AG10803 (cell line): ENCODE results near the gene NOTO.
"Not testable (repeated sequence)": the region's sequence is repeated elsewhere in the genome, so short reads cannot be mapped to it uniquely, and the experiment has no call there.

Experiments
- DNase-seq: peaks from one replicate; pipeline ENCODE4 v3.0.0; 2010; ENCODE audit warnings: low read depth
- H3K4me3 ChIP-seq: 2 replicates; pipeline ENCODE4 v1.5.1; 2011; ENCODE audit warnings: mild to moderate bottlenecking, low read length, control low read depth
- CTCF ChIP-seq: conservative IDR thresholded peaks from 2 replicates; pipeline ENCODE4 v1.5.1; 2011; ENCODE audit warnings: mild to moderate bottlenecking, low read length, control low read depth, inconsistent platforms

The NOTO gene

DNA sequence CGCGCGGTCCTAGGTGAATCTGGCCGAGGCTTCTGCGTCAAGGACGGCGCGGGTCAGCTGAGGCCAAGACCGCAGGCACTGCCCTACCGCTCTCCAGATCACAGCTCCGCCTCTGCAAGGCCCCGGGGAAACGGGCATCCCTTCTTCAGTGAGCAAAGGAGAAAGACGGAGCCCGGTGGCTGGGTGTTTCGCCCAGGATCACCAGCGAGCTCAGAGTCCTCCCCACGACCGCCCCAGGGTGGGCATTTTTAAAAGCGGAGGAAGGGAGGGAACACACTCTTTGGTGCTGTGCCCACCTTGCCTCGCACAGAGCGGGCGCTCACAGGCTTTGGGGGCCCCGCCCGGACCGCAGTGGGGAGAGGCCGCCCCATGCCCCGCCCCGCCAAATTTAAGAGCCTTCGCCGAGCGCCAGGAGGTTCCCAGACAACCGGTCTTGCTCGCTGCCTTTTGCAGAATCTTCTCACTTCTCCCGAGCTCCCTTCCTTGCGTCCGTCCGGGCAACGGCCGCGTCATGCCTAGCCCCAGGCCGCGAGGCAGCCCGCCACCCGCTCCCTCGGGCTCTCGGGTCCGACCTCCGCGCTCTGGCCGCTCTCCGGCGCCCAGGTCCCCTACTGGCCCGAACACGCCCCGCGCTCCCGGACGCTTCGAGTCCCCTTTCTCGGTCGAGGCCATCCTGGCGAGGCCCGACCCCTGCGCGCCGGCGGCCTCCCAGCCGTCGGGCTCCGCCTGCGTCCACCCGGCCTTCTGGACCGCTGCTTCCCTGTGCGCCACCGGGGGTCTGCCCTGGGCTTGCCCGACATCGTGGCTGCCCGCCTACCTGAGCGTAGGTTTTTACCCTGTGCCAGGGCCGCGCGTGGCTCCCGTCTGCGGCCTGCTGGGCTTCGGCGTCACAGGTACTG, at the start of gene NOTO:
TSS of gene NOTO (plus strand) at position 419 of the 899 bp plus-strand sequence. CDS start at position 512, 93 bp downstream.
- peak within 1 kb of the TSS; percentile 15 for H3K4me3 ChIP-seq
- DNase-seq = no peak
- TF ChIP-seq CTCF = no peak

DNA sequence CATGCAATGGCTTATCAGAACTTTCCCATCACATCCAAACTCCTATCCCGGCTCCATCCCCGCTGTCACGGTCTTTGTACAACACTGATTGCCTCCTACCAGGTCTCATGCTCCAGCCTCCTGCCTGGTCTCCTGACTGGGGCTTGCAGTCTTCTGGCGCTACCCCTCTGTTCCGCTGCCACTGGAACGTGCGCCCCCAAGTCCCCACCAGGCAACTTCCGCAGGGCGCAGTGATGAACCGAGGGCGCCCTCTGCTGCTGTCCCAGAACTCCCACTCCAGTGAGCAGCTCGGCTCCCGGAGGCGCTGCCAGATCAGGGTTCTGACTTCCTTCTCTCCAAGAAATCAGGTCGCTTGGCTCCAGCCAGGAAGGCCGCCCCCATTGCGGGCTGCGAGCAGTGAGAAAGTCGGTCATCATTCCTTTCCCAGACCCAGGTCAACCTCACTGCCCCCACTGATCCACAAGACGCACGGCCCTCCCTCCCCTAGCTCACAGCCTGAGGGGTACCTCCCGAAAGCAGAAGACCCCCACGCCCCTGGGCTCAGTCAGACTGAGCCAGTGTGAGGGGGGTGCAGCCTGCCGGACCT, 45.7 kb upstream of the NOTO start:
- peak; percentile 80 for TF ChIP-seq CTCF
- peak overlapping the region; percentile 45 for H3K4me3 ChIP-seq
- DNase-seq = peak; percentile 64

- no peak for DNase-seq
- H3K4me3 ChIP-seq = no peak overlapping the region
- TF ChIP-seq CTCF = no peak
These were observed 39.5 kb upstream of the NOTO start for GRCh38 chr2:73162856-73163391.

DNA sequence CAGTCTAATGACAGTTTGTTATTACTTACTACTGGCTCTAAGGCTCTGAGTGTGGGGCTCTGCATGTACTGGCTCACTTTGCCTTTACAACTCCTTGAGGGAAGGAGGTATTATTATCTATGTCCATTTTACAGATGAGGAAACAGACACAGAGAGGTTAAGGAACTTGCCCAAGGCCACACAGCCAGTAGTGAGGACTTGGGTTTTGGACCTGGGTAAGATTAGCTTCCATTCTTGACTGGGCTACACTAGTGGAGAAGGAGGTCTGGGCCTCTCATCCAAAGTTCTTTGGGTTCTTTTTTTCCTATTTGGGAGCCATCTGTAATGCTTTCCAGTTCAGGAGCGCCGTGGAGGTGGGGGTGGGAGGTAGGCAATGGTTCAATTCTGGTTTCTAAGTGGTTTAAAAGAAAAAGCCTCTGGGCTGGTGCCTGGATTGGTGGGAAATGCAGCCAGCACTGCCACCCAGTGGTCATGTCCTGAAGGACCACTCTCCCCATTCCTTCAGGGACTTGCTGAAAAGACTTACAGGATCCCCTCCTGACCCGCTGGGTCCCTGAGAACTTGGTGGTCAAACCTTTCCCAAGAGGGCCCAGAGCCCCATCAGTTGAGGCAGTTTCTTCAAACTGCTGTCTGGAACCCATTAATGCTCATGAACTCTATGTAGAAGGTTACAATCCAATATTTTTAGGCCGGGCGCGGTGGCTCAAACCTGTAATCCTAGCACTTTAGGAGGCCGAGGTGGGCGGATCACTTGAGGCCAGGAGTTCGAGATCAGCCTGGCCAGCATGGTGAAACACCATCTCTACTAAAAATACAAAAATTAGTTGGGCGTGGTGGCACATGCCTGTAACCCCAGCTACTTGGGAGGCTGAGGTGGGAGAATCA, 38.6 kb upstream of the NOTO start:
- TF ChIP-seq CTCF = peak; percentile 91
- peak; percentile 69 for DNase-seq
- H3K4me3 ChIP-seq = no peak overlapping the region

- H3K4me3 ChIP-seq, DNase-seq: not testable (repeated sequence)
These were observed 36.4 kb upstream of the NOTO start for GRCh38 chr2:73165978-73166377.

GRCh38 chr2:73166813-73167212, 35.6 kb upstream of the NOTO start:
- not testable (repeated sequence) for DNase-seq

DNA sequence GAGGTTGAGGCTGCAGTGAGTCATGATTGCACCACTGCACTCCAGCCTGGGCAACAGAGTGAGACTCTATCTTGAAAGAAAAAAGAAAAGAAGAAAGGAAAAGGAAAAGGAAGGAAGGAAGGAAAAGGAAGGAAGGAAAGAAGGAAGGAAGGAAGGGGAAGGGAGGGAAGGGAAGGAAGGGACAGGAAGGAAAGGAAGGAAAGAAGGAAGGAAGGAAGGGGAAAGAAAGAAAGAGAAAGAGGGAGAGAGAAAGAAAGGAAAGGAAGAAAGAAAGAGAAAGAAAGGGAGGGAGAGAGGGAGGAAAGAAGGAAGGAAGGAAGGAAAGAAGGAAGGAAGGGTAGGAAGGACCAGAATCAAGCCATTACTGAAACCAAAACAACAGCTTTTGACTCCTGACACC, 34.0 kb upstream of the NOTO start:
- not testable (repeated sequence) for DNase-seq, H3K4me3 ChIP-seq

More at GRCh38 chr2:73166813-73167212, 35.6 kb upstream of the NOTO start:
- not testable (repeated sequence) for H3K4me3 ChIP-seq

DNA sequence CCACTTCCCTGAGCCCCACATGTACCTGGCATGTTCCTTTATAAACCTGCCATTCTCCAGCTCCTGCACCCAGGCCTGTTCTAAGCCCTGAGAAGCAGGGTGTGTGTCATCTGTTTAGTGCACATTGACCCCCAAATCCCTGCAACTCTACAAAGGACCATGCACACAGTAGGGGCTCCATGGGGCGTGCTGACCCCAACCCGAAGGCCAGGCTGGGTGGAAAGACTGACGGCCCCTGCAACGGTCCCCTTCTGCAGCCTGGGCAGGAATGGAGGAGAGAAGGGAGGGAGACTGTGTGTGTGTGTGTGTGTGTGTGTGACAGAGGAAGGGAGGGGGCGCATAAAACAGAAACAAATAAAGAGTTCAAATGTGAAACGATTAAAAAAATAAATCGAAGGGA, 32.0 kb upstream of the NOTO start:
- DNase-seq, H3K4me3 ChIP-seq: not testable (repeated sequence)

DNA sequence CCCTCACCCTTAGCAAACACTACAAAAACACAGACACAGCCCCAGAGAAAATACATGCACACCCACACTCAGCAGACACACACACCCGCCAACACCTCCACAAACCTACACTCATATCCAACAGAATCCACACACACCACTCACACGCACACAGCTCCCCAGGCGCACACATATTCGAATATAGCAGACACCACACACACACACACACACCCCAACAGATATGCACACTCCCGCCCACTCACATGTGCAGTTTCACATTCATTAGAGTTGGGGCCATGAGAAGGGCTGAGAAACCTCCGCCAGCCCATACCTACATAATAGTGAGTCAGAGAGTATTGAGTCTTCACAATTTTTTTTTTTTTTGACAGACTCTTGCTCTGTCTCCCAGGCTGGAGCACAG, 29.4 kb upstream of the NOTO start:
- no peak overlapping the region for H3K4me3 ChIP-seq
- DNase-seq = peak; percentile 17
- no peak for TF ChIP-seq CTCF
